ENCODE data around the gene ADCY9.

The ADCY9 gene

GRCh38 chr16:4152267-4152666 lies 36.0 kb upstream of the ADCY9 start:
- ChIA-PET POLR2A (ENCODE audit: low non-redundant PET) (interaction anchor here (0.6 kb wide), 1 partner anchor 21 kb away, joined by 3 read pairs; no protein-coding TSS in a partner anchor), CTCF (interaction anchor here (1.1 kb wide), 1 partner anchor 48 kb away, joined by 3 read pairs; no protein-coding TSS in a partner anchor)
- TF ChIP-seq, protein P1, sequence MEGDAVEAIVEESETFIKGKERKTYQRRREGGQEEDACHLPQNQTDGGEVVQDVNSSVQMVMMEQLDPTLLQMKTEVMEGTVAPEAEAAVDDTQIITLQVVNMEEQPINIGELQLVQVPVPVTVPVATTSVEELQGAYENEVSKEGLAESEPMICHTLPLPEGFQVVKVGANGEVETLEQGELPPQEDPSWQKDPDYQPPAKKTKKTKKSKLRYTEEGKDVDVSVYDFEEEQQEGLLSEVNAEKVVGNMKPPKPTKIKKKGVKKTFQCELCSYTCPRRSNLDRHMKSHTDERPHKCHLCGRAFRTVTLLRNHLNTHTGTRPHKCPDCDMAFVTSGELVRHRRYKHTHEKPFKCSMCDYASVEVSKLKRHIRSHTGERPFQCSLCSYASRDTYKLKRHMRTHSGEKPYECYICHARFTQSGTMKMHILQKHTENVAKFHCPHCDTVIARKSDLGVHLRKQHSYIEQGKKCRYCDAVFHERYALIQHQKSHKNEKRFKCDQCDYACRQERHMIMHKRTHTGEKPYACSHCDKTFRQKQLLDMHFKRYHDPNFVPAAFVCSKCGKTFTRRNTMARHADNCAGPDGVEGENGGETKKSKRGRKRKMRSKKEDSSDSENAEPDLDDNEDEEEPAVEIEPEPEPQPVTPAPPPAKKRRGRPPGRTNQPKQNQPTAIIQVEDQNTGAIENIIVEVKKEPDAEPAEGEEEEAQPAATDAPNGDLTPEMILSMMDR (conservative IDR thresholded peaks at IDR 0.05; ENCODE audit: low read depth) = no peak
- DNase-seq (ENCODE audit: low spot score) = no peak
- H3K27ac ChIP-seq = no peak overlapping the region

GRCh38 chr16:4147236-4147635 lies 31.0 kb upstream of the ADCY9 start:
- POLR2A ChIA-PET (ENCODE audit: low non-redundant PET) = no interaction called here
- no peak for DNase-seq (ENCODE audit: low spot score)
- H3K27ac ChIP-seq = no peak overlapping the region
- CTCF ChIA-PET = interaction anchor here (0.6 kb wide), 1 partner anchor 46 kb away, joined by 3 read pairs; no protein-coding TSS in a partner anchor
- TF ChIP-seq, protein P1 (conservative IDR thresholded peaks at IDR 0.05; ENCODE audit: low read depth) = no peak

DNA sequence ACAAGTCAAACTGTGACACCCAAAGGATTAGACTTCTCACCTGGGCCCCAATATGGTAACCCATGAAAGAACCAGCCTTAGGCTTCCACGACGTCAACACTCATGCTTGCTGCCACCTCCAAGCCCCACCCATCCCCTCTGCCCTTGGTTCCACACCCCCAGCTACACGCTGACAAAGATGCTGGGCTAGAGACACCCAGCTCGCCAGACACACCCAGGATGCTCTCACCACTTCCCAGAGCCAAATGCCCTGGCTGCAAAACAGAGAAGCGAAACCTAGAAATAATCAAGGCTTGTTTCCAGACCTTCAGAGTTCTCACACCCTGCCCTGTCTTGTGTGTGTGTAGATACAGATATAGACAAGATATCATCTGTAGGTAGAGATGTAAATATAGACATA lies 26.0 kb upstream of the ADCY9 start:
- POLR2A ChIA-PET (ENCODE audit: low non-redundant PET) = no interaction called here
- no peak for DNase-seq (ENCODE audit: low spot score)
- TF ChIP-seq, protein P1 (conservative IDR thresholded peaks at IDR 0.05; ENCODE audit: low read depth) = no peak
- CTCF ChIA-PET = interaction anchor here (0.6 kb wide), 1 partner anchor 119 kb away, joined by 6 read pairs; no protein-coding TSS in a partner anchor
- peak overlapping the region; percentile 88 for H3K27ac ChIP-seq

GRCh38 chr16:4141604-4142003 lies 25.4 kb upstream of the ADCY9 start:
- TF ChIP-seq, protein P1 (conservative IDR thresholded peaks at IDR 0.05; ENCODE audit: low read depth) = no peak
- H3K27ac ChIP-seq = peak overlapping the region; percentile 88
- no peak for DNase-seq (ENCODE audit: low spot score)
- ChIA-PET CTCF (no interaction called here), POLR2A (ENCODE audit: low non-redundant PET) (no interaction called here)

DNA sequence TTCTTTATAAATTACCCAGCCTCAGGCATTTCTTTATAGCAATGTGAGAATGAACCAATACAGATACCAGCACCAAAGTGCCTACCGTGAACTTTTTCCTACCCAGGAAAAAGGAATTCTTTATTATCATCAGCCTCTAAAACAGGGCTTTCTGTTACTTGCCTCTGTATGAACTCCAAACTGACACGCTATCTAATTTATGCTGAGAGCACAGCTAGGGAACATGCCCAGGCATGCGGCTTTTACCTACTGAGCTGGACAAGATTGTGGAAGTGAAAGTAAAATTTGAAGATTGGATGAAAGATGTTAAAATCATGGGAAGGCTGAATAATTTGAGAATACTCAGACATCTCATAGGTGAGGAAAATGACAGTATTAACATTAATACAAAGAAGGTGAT lies 24.4 kb upstream of the ADCY9 start:
- POLR2A ChIA-PET (ENCODE audit: low non-redundant PET) = interaction anchor here (0.6 kb wide), 1 partner anchor 61 kb away, joined by 4 read pairs; no protein-coding TSS in a partner anchor
- TF ChIP-seq, protein P1 (conservative IDR thresholded peaks at IDR 0.05; ENCODE audit: low read depth) = no peak
- DNase-seq (ENCODE audit: low spot score) = peak; percentile 82
- CTCF ChIA-PET = interaction anchor here (0.6 kb wide), 1 partner anchor 36 kb away, joined by 3 read pairs; no protein-coding TSS in a partner anchor
- H3K27ac ChIP-seq = peak overlapping the region; percentile 88

- ChIA-PET POLR2A (ENCODE audit: low non-redundant PET) (no interaction called here), CTCF (interaction anchor here (0.6 kb wide), 1 partner anchor 37 kb away, joined by 3 read pairs; no protein-coding TSS in a partner anchor)
- TF ChIP-seq, protein P1 (conservative IDR thresholded peaks at IDR 0.05; ENCODE audit: low read depth) = no peak
- DNase-seq (ENCODE audit: low spot score) = no peak
- peak overlapping the region; percentile 88 for H3K27ac ChIP-seq
Measured at GRCh38 chr16:4139968-4140367, 23.7 kb upstream of the ADCY9 start.
